Measurements from ENCODE around the gene SLC16A3. TPM values are rescaled to one million over a fixed set of nuclear protein-coding genes. Genes with fewer than 3 reads are reported as not detected.

The SLC16A3 gene
- total and polyA plus RNA-seq, 2 experiments from 2014 or later: 63.2 to 313 TPM

DNA sequence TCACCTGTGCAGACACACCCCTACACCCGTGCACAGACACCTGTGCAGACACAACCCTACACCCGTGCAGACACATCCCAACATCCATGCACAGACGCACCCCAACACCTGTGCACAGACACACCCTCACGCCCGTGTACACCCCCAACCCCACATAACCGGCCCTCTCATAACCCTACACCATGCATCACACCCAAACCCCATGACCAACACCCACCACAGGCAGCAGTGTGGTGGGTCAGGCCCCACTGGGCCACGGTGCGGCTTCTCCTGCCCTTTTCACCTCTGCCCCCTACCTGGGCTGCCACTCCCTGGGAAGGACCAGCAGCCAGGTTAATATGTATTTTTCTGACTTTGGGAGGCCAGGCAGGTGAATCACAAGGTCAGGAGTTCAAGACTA, 4.2 kb upstream of the SLC16A3 start:
- H3K36me3 ChIP-seq: no peaks in the 10 kb centered on the region
- H3K4me1 ChIP-seq (ENCODE audit: low read depth): peaks cover 17% of the 10 kb centered on the region
- H3K27me3 ChIP-seq: no peaks in the 10 kb centered on the region
- peak overlapping the region; percentile 75 for H3K27ac ChIP-seq
- no peak overlapping the region for H3K4me3 ChIP-seq
- no peak for DNase-seq (ENCODE audit: low read depth in 1 of 2, low spot score in 1 of 2)
- H3K9me3 ChIP-seq (ENCODE audit: low read depth): no peaks in the 10 kb centered on the region
- TF ChIP-seq, protein P1, sequence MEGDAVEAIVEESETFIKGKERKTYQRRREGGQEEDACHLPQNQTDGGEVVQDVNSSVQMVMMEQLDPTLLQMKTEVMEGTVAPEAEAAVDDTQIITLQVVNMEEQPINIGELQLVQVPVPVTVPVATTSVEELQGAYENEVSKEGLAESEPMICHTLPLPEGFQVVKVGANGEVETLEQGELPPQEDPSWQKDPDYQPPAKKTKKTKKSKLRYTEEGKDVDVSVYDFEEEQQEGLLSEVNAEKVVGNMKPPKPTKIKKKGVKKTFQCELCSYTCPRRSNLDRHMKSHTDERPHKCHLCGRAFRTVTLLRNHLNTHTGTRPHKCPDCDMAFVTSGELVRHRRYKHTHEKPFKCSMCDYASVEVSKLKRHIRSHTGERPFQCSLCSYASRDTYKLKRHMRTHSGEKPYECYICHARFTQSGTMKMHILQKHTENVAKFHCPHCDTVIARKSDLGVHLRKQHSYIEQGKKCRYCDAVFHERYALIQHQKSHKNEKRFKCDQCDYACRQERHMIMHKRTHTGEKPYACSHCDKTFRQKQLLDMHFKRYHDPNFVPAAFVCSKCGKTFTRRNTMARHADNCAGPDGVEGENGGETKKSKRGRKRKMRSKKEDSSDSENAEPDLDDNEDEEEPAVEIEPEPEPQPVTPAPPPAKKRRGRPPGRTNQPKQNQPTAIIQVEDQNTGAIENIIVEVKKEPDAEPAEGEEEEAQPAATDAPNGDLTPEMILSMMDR (IDR thresholded peaks at IDR 0.05; ENCODE audit: low read depth, low read length): no peak

GRCh38 chr17:82225368-82226029, 3.3 kb upstream of the SLC16A3 start:
- Histone ChIP-seq H3K9me3 (ENCODE audit: low read depth) (no peaks in the 10 kb centered on the region), H3K36me3 (no peaks in the 10 kb centered on the region), H3K27me3 (no peaks in the 10 kb centered on the region), H3K27ac (peak overlapping the region; percentile 75), H3K4me3 (no peak overlapping the region), H3K4me1 (ENCODE audit: low read depth) (peaks cover 17% of the 10 kb centered on the region)
- TF ChIP-seq, protein P1 (IDR thresholded peaks at IDR 0.05; ENCODE audit: low read depth, low read length): no peak
- DNase-seq (ENCODE audit: low read depth in 1 of 2, low spot score in 1 of 2): peak in 1 of 2 donors; percentile 70

DNA sequence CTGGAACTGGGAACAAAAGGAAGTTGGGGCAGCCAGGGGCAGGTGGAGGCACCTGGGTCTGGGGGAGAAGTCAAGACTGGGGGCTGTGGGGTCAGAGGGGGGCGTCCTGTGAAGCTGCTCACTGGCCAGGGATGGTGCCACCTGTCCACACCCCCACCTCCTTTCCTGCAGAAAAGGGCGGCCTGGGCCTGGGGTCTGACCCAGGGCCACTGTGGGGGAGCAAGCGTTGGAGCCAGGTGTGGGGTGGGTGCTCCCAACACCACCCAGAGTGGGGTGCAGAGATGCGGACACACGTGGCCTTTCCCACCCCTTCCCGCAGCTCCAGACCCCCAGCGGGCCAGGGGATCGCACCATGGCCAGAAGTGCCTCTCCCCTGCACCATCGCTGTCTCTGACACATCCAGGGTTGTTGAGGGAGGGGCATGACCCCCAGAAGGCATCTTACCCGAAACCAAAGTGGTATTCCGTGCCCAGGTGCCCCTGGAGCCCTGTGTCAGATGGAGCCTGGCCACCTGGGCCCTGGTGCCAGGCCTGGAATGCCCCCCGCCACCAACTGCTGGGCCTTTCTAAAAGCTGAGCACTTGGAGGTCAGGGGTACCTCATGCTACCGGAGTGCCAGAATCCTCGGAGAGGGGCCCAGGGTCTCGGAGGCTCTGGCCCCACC, 2.6 kb upstream of the SLC16A3 start:
- Histone ChIP-seq H3K9me3 (ENCODE audit: low read depth) (no peaks in the 10 kb centered on the region), H3K27ac (no peak overlapping the region), H3K27me3 (no peaks in the 10 kb centered on the region), H3K4me3 (no peak overlapping the region), H3K4me1 (ENCODE audit: low read depth) (peaks cover 17% of the 10 kb centered on the region), H3K36me3 (no peaks in the 10 kb centered on the region)
- TF ChIP-seq, protein P1 (IDR thresholded peaks at IDR 0.05; ENCODE audit: low read depth, low read length): no peak
- no peak for DNase-seq (ENCODE audit: low read depth in 1 of 2, low spot score in 1 of 2)

DNA sequence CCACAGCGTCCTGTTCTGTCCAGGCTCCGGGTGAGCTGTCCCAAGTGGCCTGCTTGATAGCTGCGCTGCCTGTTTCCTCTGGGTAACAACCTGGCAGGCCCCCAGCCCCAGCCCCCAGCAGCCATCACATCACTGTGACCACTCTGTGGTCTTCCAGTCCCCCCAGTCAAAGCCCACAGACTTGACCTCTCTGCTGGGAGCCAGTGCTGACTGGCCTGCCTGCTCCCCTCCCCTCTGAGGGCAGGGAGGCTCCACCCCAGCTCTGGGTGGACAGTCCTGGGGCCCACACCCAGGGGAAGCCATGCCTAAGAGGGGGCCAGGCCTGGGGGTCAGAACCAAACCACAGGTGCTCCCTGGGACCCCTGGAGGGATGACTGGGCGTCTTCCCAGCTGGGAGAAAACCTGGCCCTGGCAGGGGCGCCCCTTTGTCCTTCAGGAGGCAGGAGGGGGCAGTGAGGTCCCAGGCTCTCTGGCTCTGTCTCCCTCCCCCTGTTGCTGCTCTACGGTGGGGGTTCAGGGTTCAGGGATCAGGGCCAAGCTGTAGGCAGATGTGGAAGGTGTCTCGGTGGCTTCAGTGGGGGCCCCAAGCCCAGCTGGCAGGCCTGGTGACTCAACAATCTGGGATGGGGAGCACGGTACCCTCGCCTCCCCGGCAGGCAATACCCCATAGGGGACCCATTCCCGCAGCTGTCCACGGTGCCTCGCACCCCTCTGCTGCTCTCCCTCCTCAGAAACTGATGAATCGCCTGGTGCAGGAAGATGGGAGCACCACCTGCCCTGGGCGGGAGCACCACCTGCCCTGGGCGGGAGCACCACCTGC, 1.8 kb upstream of the SLC16A3 start:
- Histone ChIP-seq H3K9me3 (ENCODE audit: low read depth) (no peaks in the 10 kb centered on the region), H3K4me3 (no peak overlapping the region), H3K4me1 (ENCODE audit: low read depth) (peaks cover 17% of the 10 kb centered on the region), H3K27ac (no peak overlapping the region), H3K36me3 (no peaks in the 10 kb centered on the region), H3K27me3 (no peaks in the 10 kb centered on the region)
- no peak for DNase-seq (ENCODE audit: low read depth in 1 of 2, low spot score in 1 of 2)
- TF ChIP-seq, protein P1 (IDR thresholded peaks at IDR 0.05; ENCODE audit: low read depth, low read length): no peak

GRCh38 chr17:82227629-82228277, 1.1 kb upstream of the SLC16A3 start:
- peak overlapping the region; percentile 98 for H3K4me3 ChIP-seq
- H3K4me1 ChIP-seq (ENCODE audit: low read depth): peaks cover 23% of the 10 kb centered on the region
- TF ChIP-seq, protein P1 (IDR thresholded peaks at IDR 0.05; ENCODE audit: low read depth, low read length): no peak
- no peak for DNase-seq (ENCODE audit: low read depth in 1 of 2, low spot score in 1 of 2)
- no peaks in the 10 kb centered on the region for H3K9me3 ChIP-seq (ENCODE audit: low read depth)
- H3K27me3 ChIP-seq: no peaks in the 10 kb centered on the region
- no peaks in the 10 kb centered on the region for H3K36me3 ChIP-seq
- no peak overlapping the region for H3K27ac ChIP-seq

Data from cardiac muscle cell (in vitro differentiated cells and primary cell).